ENCODE data around the gene GDNF. TPM values are rescaled to one million over a fixed set of nuclear protein-coding genes. Genes with fewer than 3 reads are reported as not detected.
A peak's percentile ranks its signal among the peaks of the same experiment; 100 is the strongest.

The GDNF gene
- polyA plus RNA-seq, 3 donors, result not detected

DNA sequence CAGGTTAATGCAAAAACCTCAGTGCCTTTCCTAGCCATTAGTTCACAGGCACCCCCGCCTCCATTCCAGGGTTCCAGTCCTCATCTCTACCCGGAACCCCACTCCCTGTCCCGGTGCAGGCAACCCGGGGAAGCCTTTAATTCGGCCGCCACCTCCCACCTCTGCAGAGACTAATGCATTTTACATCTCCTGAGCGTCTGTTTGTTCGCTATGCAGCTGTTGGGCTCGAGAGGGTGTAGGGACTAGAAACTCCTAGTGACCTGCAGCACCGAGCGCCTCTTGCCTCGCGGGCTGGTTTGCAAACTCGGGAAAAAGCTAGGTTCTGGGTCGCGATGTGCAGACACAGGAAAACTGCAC, 3.6 kb downstream of the GDNF start:
- H4K20me1 ChIP-seq (ENCODE audit: insufficient read depth, low read length), result no peaks in the 10 kb centered on the region
- 2% methylated on average over 13 of the region's 16 CpGs for WGBS (ENCODE audit: insufficient coverage)
- TF ChIP-seq, protein P1, sequence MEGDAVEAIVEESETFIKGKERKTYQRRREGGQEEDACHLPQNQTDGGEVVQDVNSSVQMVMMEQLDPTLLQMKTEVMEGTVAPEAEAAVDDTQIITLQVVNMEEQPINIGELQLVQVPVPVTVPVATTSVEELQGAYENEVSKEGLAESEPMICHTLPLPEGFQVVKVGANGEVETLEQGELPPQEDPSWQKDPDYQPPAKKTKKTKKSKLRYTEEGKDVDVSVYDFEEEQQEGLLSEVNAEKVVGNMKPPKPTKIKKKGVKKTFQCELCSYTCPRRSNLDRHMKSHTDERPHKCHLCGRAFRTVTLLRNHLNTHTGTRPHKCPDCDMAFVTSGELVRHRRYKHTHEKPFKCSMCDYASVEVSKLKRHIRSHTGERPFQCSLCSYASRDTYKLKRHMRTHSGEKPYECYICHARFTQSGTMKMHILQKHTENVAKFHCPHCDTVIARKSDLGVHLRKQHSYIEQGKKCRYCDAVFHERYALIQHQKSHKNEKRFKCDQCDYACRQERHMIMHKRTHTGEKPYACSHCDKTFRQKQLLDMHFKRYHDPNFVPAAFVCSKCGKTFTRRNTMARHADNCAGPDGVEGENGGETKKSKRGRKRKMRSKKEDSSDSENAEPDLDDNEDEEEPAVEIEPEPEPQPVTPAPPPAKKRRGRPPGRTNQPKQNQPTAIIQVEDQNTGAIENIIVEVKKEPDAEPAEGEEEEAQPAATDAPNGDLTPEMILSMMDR (IDR thresholded peaks at IDR 0.05), result no peak
- H3K27ac ChIP-seq (ENCODE audit: low read depth in 1 of 2, low read length in 2 of 2), result no peak overlapping the region
- no peak overlapping the region for H3K9ac ChIP-seq (ENCODE audit: insufficient read depth, low read length, poor library complexity, severe bottlenecking)
- peaks cover 0 to 43% of the 10 kb centered on the region in 2 donors for H3K9me3 ChIP-seq (replicated peaks in 1 of 2; ENCODE audit: control insufficient read depth in 1 of 2, insufficient read depth in 1 of 2, low read length in 2 of 2)
- peak overlapping the region; percentile 36 for H3K4me2 ChIP-seq (replicated peaks; ENCODE audit: extremely low read depth, low read length, poor library complexity, severe bottlenecking)
- H3K27me3 ChIP-seq (ENCODE audit: control insufficient read depth in 2 of 2, insufficient read depth in 2 of 2, low read length in 2 of 2), result peaks cover 84 to 93% of the 10 kb centered on the region in 2 donors
- no peak overlapping the region for H2AFZ ChIP-seq (ENCODE audit: insufficient read depth, low read depth, low read length, poor library complexity, severe bottlenecking)
- Mint-ChIP-seq H3K36me3 (peaks cover 5 to 11% of the 10 kb centered on the region in 2 donors), H3K9me3 (peaks cover 0 to 24% (median 8%) of the 10 kb centered on the region in 7 donors), H3K4me3 (peak overlapping the region in 1 of 2 donors; percentile 90), H3K27ac (no peak overlapping the region), H3K4me1 (peaks cover 34% of the 10 kb centered on the region), H3K27me3 (ENCODE audit: low read depth in 3 of 3) (peaks cover 84 to 98% (median 94%) of the 10 kb centered on the region in 3 donors)
- no peaks in the 10 kb centered on the region for H3K79me2 ChIP-seq (ENCODE audit: insufficient read depth, low read length)
- H3K4me1 ChIP-seq (ENCODE audit: control insufficient read depth in 1 of 2, insufficient read depth in 2 of 2, low read length in 2 of 2), result peaks cover 10 to 19% of the 10 kb centered on the region in 2 donors
- intact Hi-C loops (cut with micrococcal nuclease), result loop anchor here (5.0 to 10.0 kb wide), 2 partner anchors 356 to 359 kb away; no protein-coding TSS in a partner anchor
- H3K4me3 ChIP-seq (replicated peaks in 1 of 3; ENCODE audit: low read depth in 2 of 3, low read length in 3 of 3), result peak overlapping the region in 1 of 3 experiments; percentile 39
- H3K36me3 ChIP-seq (replicated peaks in 1 of 2; ENCODE audit: control insufficient read depth in 1 of 2, insufficient read depth in 2 of 2, low read length in 2 of 2), result no peaks in the 10 kb centered on the region
- DNase-seq, result no peak

DNA sequence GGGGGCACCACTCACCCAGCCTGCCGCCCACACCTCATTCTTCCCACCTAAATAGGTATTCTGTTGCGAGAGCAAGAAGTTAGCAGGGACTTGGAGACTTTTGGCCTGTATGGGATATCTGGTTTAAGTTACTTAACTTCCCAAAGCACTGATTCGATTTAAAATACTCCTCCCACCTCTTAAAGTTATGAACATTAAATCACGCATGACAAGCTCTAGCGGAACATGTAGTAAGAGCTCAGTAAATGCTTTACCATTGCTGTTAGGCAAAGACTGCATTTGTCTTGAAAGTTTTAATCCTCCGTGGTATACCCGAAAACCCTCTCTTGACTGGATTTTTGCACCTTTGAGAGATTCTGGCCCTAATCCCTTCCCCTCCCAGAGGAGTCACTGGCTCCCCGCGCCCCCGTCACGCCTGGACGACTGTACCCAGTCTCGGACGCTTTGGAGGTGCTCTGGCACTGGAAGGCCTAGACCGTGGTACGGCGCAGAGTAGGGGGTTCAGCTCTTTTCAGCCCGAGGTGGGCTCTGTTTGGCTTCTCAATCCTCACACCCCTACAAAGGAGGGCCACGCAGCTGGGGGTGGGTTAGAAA, 4.4 kb downstream of the GDNF start:
- no peak overlapping the region for H3K9ac ChIP-seq (ENCODE audit: insufficient read depth, low read length, poor library complexity, severe bottlenecking)
- H3K27ac ChIP-seq (ENCODE audit: low read depth in 1 of 2, low read length in 2 of 2), result no peak overlapping the region
- intact Hi-C loops (cut with micrococcal nuclease), result loop anchor here (5.0 to 10.0 kb wide), 2 partner anchors 357 to 359 kb away; no protein-coding TSS in a partner anchor
- no peak overlapping the region for H2AFZ ChIP-seq (ENCODE audit: insufficient read depth, low read depth, low read length, poor library complexity, severe bottlenecking)
- H3K9me3 ChIP-seq (replicated peaks in 1 of 2; ENCODE audit: control insufficient read depth in 1 of 2, insufficient read depth in 1 of 2, low read length in 2 of 2), result peaks cover 0 to 38% of the 10 kb centered on the region in 2 donors
- H3K4me2 ChIP-seq (replicated peaks; ENCODE audit: extremely low read depth, low read length, poor library complexity, severe bottlenecking), result no peak overlapping the region
- TF ChIP-seq, protein P1 (IDR thresholded peaks at IDR 0.05), result no peak
- Mint-ChIP-seq H3K9me3 (peaks cover 0 to 24% (median 8%) of the 10 kb centered on the region in 7 donors), H3K27me3 (ENCODE audit: low read depth in 3 of 3) (peaks cover 80 to 94% (median 90%) of the 10 kb centered on the region in 3 donors), H3K36me3 (peaks cover 5 to 11% of the 10 kb centered on the region in 2 donors), H3K4me3 (peak overlapping the region in 1 of 2 donors; percentile 90), H3K27ac (no peak overlapping the region), H3K4me1 (peaks cover 34% of the 10 kb centered on the region)
- peaks cover 10 to 19% of the 10 kb centered on the region in 2 donors for H3K4me1 ChIP-seq (ENCODE audit: control insufficient read depth in 1 of 2, insufficient read depth in 2 of 2, low read length in 2 of 2)
- H3K27me3 ChIP-seq (ENCODE audit: control insufficient read depth in 2 of 2, insufficient read depth in 2 of 2, low read length in 2 of 2), result peaks cover 84 to 93% of the 10 kb centered on the region in 2 donors
- DNase-seq, result no peak
- H3K4me3 ChIP-seq (replicated peaks in 1 of 3; ENCODE audit: low read depth in 2 of 3, low read length in 3 of 3), result no peak overlapping the region
- no peaks in the 10 kb centered on the region for H3K36me3 ChIP-seq (replicated peaks in 1 of 2; ENCODE audit: control insufficient read depth in 1 of 2, insufficient read depth in 2 of 2, low read length in 2 of 2)
- WGBS (ENCODE audit: insufficient coverage), result 12% methylated on average over 11 of the region's 19 CpGs
- no peaks in the 10 kb centered on the region for H3K79me2 ChIP-seq (ENCODE audit: insufficient read depth, low read length)
- no peaks in the 10 kb centered on the region for H4K20me1 ChIP-seq (ENCODE audit: insufficient read depth, low read length)
